LNCAP (cell line): ENCODE data around the gene CACNG4.

Experiments used
- TF ChIP-seq, protein P1 (sequence below): fragments of 450-650 bp; IDR thresholded peaks from 2 replicates; pipeline ENCODE4 v1.5.1; 2017; ENCODE audit warnings: mild to moderate bottlenecking

CACNG4 gene

DNA sequence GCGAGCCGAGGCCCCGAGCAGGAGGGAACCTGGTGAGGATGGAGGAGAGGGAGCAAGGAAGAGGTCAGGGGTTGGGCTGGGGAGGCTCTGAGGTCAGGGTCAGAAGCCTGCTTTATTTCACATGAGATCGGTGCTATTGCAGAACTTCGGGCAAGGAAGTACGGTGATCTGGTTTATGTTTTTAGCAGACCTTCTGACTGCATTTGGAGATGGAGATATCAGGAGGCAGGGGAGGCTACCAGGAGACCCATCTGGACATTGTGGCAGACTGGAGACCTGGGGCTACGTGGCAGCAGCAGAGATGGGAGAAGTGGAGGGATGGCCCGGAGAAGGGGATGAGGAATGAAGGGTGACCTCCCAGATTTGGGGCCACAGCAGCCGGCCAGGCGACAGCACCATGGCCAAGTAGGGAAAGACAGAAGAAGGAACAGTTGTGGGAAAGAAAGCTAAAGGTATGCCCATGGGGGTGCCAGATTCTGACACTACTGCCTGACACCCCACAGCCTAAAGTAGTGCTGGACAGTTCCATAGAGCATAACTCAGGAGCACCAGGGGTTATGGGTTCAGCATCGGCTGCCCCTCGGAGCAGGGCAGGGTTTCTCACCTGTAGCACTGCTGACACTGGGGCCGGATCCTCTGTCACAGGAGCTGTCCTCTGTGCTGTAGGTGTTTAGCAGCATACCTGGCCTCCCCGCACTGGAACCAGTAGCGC is 7.4 kb downstream of the CACNG4 start:
- TF ChIP-seq, protein P1, sequence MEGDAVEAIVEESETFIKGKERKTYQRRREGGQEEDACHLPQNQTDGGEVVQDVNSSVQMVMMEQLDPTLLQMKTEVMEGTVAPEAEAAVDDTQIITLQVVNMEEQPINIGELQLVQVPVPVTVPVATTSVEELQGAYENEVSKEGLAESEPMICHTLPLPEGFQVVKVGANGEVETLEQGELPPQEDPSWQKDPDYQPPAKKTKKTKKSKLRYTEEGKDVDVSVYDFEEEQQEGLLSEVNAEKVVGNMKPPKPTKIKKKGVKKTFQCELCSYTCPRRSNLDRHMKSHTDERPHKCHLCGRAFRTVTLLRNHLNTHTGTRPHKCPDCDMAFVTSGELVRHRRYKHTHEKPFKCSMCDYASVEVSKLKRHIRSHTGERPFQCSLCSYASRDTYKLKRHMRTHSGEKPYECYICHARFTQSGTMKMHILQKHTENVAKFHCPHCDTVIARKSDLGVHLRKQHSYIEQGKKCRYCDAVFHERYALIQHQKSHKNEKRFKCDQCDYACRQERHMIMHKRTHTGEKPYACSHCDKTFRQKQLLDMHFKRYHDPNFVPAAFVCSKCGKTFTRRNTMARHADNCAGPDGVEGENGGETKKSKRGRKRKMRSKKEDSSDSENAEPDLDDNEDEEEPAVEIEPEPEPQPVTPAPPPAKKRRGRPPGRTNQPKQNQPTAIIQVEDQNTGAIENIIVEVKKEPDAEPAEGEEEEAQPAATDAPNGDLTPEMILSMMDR, result no peak

DNA sequence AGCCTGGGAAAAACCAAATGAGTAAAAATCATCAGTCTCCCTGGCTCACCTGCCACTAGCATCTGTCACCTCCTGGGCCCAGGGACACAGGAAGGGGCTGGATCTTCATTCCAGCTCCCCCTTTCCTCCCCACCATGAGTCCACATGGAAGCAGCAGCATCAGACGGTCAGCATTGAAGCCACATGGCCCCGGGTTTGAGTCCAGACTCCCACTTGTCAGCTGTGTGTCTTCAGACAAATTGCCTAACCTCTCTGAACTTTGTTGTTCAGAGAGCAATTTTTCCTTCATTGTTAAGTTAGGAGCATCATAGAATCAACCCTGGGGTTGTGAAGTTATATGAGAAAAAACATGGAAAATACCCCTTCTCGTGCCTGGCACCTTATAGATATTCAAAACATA is 10.7 kb downstream of the CACNG4 start:
- TF ChIP-seq, protein P1, result no peak

DNA sequence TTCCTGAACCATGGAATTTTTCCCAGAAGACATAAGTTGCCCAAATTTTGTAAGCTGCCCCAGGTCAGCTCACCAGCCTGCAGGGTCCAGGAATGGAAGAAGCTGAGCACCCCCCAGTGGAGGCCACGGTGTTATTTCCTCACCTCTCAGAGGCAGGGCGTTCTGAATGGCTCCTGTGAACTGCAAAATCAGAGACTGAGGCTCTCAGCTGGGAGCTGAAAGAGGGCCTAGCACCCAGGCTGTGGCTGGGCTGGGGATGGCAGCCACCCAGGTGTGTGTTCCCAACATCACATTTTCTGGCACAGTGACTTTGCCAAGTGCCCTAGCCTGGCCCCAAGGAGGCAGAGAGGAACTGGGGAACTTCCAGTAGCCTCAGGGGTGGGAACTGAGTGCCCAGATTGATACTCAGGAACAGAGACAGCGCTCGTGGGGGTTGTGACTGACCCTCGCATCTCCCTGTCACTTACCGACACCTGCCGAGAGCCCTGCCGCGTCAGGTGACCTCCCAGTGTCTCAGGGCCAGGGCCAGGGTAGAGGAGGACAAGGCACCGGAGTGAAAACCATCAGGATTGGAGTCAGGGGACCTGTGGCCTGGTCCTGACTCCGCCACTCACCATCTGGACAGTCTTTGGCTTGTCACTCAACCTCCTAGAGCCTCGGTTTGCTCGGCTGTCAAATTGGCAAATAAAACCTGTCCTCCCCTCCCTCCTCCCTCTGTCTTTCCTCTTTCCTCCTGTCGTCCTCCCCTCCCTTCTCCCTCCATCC is 11.3 kb downstream of the CACNG4 start:
- TF ChIP-seq, protein P1, result no peak; the same call in 1 of the 2 replicates

DNA sequence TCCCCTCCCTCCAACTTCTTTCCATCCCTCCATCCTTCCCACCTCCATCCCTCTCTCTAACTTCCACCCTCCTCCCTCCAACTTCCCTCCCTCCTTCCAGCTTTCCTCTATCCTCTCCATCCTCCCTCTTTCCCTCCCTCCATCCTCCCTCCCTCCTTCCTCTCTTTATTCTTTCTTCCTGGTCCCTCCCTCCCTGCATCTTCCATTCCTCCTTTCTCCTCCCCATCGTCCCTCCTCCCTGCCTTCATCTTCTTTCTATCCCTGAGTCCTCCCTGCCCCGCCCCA is 11.8 kb downstream of the CACNG4 start:
- TF ChIP-seq, protein P1, result no peak

DNA sequence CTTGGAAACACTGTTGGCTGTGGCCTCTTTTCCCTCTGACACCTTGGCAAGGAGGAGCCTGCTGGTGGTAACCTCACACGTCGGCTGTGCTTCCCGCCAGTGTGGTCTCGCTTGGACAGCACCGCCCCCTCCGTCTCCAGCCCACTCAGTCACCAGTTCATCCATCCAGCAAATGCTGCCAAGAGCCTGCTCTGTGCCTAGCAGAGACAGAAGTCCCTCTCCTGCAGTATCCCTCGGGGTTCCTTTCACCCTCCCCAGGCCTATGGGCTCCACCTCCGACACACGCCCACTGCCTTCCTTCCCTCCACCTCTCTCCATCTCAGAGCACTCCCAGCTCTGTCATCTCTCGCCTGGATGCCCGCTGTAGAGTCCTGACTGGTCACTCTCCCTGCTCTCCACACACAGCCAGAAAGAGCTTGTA is 12.3 kb downstream of the CACNG4 start:
- TF ChIP-seq, protein P1, result no peak

DNA sequence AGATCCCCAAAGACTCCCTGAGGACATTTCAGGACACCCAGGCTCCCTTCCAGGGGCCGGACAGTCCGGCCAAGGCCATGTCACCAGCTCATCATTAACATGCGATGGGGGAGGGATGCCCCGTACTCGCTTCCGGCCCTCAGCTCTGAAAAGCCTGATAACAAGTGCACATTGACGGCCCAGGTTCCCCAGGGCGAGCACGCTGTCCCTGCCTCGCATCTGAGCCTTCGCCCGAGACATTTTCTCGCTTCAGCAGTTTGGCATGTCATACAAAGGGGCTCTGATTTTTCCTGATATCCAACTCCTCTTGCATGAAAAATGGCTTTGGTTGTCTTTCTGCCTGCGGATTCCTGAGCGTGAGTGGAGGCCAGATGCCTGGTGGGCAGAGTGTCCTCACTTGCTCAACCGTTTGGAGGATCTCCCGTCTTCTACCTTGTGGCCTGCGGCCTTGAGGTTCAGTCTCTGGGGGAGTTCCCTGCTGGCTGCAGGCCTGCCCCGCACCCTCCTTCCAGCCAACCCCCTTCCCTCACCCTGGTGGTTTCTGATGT is 14.1 kb downstream of the CACNG4 start:
- TF ChIP-seq, protein P1, result no peak

DNA sequence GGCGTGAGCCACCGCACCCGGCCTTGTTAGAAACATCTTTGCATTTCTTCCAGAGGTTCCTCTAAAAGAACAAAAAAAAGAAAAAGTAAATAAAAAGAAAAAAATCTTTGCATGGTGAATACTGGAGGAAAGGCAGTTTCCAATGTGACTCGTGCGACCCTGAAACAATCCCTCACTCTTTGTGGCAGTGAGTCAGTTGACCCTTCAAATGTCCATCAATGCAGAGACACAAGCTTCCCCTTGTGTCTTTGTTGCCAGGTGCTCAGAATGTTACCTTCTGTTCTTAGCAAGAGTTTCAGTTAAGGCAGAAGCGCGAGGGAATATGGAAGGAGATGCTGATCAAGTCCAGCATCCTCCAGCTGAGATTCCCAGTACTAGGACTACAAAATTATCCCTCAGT is 16.4 kb downstream of the CACNG4 start:
- TF ChIP-seq, protein P1, result no peak
